ENCODE results near the gene ZNF608. TPM values are rescaled to one million over a fixed set of nuclear protein-coding genes. Genes with fewer than 3 reads are reported as not detected.

ZNF608 gene, protein sequence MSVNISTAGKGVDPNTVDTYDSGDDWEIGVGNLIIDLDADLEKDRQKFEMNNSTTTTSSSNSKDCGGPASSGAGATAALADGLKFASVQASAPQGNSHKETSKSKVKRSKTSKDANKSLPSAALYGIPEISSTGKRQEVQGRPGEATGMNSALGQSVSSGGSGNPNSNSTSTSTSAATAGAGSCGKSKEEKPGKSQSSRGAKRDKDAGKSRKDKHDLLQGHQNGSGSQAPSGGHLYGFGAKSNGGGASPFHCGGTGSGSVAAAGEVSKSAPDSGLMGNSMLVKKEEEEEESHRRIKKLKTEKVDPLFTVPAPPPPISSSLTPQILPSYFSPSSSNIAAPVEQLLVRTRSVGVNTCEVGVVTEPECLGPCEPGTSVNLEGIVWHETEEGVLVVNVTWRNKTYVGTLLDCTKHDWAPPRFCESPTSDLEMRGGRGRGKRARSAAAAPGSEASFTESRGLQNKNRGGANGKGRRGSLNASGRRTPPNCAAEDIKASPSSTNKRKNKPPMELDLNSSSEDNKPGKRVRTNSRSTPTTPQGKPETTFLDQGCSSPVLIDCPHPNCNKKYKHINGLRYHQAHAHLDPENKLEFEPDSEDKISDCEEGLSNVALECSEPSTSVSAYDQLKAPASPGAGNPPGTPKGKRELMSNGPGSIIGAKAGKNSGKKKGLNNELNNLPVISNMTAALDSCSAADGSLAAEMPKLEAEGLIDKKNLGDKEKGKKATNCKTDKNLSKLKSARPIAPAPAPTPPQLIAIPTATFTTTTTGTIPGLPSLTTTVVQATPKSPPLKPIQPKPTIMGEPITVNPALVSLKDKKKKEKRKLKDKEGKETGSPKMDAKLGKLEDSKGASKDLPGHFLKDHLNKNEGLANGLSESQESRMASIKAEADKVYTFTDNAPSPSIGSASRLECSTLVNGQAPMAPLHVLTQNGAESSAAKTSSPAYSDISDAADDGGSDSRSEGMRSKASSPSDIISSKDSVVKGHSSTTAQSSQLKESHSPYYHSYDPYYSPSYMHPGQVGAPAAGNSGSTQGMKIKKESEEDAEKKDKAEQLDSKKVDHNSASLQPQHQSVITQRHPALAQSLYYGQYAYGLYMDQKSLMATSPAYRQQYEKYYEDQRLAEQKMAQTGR (N-terminal part only)
- total RNA-seq = 10 to 100 TPM; 13.5 to 30.4 TPM

DNA sequence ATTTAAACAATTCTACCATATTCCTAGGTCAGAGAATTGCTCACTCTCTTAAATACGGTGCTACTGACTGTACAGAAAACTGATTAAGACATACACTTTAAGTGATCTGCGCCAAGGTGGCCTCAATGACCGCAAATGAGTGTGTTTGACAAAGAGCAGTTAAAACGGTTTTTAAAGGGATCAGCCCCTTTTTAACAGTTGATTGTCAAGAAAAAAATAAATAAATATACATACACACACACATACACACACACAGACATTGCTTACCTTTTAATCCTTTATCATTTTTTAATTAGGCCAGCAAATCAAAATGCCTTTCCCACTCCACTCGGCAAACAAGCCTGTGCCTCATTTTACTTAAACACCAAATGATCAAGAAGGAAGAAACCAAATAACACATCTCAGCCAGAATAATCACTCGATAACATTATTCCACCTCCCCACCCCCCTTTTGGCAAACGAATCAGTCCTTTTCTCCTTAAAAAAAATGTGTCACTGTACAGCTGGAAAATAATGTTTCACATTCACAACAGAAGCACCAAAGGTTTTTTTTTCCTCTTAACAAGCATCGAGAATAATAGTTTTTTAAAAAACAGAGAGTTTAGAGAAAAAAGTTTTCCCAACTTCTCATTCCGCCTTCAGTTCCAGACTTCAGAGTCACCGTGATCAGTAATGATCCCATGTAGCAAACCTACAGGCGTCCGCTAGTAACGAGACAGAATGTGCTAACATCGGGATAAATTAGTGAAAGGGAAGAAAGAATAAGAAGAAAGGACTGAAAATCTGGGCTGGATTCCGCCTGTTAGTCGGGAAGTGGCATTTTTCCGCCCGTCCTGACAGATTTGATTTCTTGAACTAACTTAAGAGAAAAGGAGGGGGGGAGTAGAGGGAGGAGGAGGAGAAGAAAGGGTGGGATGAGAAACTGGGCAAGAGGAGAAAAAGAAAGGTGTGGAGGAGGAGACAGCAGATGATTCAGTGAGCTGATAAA is at the start of gene ZNF608:
ZNF608 (minus strand) TSS at position 712 of the 988 bp plus-strand sequence. CDS start 1,650 bp downstream, outside the sequence.
- peaks cover 12 to 18% of the 10 kb centered on the region in 2 donors for H3K4me1 ChIP-seq (ENCODE audit: control insufficient read depth in 1 of 2, low read depth in 2 of 2)
- DNase-seq (ENCODE audit: low spot score) (no peak), ATAC-seq (ENCODE audit: insufficient number of reproducible peaks, low FRiP score, low read depth) (no peak)

DNA sequence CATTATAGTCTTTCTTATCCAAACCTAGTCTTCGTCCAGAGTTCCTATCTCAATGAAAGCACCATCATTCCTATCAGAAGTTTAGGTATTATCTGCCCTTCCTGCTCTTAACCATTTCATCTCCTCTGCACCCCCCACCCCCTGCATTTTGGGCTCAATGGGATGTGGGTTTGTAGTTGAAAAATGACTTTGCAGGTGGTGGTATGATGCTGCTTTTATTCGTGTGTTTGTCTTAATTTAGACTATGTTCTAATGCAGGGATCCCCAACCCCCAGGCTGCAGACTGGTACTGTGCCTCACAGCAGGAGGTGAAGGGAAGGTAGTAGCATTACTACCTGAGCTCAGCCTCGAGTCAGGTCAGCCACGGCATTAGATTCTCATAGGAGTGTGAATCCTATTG is 49.4 kb upstream of the ZNF608 start:
- H3K36me3 ChIP-seq = no peaks in the 10 kb centered on the region
- no peaks in the 10 kb centered on the region for H3K27me3 ChIP-seq (replicated peaks; ENCODE audit: insufficient read depth)
- TF ChIP-seq, protein P1, sequence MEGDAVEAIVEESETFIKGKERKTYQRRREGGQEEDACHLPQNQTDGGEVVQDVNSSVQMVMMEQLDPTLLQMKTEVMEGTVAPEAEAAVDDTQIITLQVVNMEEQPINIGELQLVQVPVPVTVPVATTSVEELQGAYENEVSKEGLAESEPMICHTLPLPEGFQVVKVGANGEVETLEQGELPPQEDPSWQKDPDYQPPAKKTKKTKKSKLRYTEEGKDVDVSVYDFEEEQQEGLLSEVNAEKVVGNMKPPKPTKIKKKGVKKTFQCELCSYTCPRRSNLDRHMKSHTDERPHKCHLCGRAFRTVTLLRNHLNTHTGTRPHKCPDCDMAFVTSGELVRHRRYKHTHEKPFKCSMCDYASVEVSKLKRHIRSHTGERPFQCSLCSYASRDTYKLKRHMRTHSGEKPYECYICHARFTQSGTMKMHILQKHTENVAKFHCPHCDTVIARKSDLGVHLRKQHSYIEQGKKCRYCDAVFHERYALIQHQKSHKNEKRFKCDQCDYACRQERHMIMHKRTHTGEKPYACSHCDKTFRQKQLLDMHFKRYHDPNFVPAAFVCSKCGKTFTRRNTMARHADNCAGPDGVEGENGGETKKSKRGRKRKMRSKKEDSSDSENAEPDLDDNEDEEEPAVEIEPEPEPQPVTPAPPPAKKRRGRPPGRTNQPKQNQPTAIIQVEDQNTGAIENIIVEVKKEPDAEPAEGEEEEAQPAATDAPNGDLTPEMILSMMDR (IDR thresholded peaks at IDR 0.05) = no peak
- no peaks in the 10 kb centered on the region for H3K9me3 ChIP-seq
- ATAC-seq (ENCODE audit: insufficient number of reproducible peaks, low FRiP score, low read depth) (no peak), DNase-seq (ENCODE audit: low spot score) (no peak)
- no peaks in the 10 kb centered on the region for H3K4me1 ChIP-seq (ENCODE audit: control insufficient read depth in 1 of 2, low read depth in 2 of 2)
- no peak overlapping the region for H3K27ac ChIP-seq
- H3K4me3 ChIP-seq = no peak overlapping the region

More for the DNA sequence above, at the start of gene ZNF608:
- H3K27me3 ChIP-seq (replicated peaks; ENCODE audit: insufficient read depth) = no peaks in the 10 kb centered on the region
- peak within 1 kb of the TSS; percentile 85 for H3K27ac ChIP-seq
- H3K36me3 ChIP-seq = no peaks in the 10 kb centered on the region
- no peaks in the 10 kb centered on the region for H3K9me3 ChIP-seq
- peak within 1 kb of the TSS; percentile 76 for H3K4me3 ChIP-seq
- TF ChIP-seq, protein P1 (IDR thresholded peaks at IDR 0.05) = peak; percentile 18

DNA sequence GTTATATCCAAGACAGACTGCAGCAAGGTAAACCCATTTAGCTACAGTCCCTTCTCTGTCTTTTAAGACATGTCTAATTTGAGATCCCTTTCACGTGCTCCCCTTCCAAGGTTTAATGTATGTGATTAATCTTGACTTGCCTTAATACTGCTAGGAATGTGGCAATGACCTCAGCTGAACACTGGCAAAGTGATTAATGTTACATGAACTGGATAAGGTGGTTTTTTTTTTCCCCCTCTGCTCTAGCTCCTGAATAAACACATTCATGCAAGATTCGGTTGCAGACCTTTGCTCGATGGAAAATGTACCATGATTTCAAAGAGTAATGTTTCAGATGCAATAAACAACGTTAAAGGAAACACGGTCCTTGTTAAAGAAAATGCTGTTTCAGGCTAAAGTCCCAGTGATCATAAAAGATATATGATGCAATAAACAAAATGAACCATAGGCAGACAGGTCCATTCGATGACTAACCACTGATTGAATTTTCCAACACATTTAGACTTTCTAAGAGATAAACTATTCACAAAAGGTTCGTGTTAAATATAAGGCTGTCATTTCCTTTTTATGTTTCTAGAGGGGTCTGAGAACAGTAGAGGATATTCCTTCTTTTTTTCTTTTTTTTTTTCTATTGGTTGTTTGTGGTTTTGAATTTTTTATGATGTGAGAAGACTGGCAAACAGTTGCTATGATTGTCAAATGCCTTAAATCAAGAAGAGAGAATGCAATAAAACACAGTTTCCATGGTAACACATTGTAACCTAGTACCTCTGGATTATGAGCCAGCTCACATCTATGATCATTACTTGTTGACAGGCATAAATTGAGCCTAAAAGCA is 44.7 kb upstream of the ZNF608 start:
- Histone ChIP-seq H3K27ac (no peak overlapping the region), H3K9me3 (no peaks in the 10 kb centered on the region), H3K36me3 (no peaks in the 10 kb centered on the region), H3K27me3 (replicated peaks; ENCODE audit: insufficient read depth) (no peaks in the 10 kb centered on the region), H3K4me1 (ENCODE audit: control insufficient read depth in 1 of 2, low read depth in 2 of 2) (no peaks in the 10 kb centered on the region), H3K4me3 (no peak overlapping the region)
- TF ChIP-seq, protein P1 (IDR thresholded peaks at IDR 0.05) = no peak
- DNase-seq (ENCODE audit: low spot score) = no peak
- no peak for ATAC-seq (ENCODE audit: insufficient number of reproducible peaks, low FRiP score, low read depth)

DNA sequence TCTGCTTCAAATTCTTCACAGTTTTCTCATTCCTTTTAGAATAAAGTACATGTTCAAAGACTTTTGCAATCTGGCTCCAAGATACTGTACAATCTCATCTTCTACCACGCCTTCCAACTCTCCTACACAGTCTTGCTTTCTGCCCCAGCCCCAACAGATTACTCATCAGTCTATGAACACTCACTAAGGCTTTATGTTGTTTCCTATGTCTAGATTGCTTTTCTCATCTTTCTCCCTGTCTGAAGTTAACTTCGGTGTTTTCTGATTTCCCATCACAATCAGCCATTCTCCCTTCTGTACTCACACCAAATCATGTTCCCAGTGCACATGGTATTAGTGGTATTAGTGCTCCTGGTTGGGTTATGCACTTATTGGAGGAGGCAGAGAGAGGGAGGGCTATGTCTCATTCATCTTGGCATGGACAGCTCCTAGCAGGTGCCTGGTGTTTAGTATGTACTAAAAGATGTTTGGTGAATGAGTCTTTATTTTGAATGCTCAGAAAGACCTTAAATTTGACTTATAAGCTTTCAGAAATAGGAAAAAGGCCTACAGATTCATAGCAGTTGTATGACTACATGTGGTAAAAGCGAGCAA is 44.0 kb upstream of the ZNF608 start:
- DNase-seq (ENCODE audit: low spot score) (no peak), ATAC-seq (ENCODE audit: insufficient number of reproducible peaks, low FRiP score, low read depth) (no peak)
- no peaks in the 10 kb centered on the region for H3K4me1 ChIP-seq (ENCODE audit: control insufficient read depth in 1 of 2, low read depth in 2 of 2)
- H3K36me3 ChIP-seq = no peaks in the 10 kb centered on the region
- TF ChIP-seq, protein P1 (IDR thresholded peaks at IDR 0.05) = no peak
- H3K4me3 ChIP-seq = no peak overlapping the region
- no peaks in the 10 kb centered on the region for H3K9me3 ChIP-seq
- no peaks in the 10 kb centered on the region for H3K27me3 ChIP-seq (replicated peaks; ENCODE audit: insufficient read depth)
- no peak overlapping the region for H3K27ac ChIP-seq

Measured in thoracic aorta (tissue), 2 donors.